ENCODE measurements around the gene MORN1. TPM values are rescaled to one million over a fixed set of nuclear protein-coding genes. Genes with fewer than 3 reads are reported as not detected.

The MORN1 gene
- polyA plus RNA-seq, 1 of the 3 experiments (the other 2 are of a cell fraction), result 16.3 TPM

DNA sequence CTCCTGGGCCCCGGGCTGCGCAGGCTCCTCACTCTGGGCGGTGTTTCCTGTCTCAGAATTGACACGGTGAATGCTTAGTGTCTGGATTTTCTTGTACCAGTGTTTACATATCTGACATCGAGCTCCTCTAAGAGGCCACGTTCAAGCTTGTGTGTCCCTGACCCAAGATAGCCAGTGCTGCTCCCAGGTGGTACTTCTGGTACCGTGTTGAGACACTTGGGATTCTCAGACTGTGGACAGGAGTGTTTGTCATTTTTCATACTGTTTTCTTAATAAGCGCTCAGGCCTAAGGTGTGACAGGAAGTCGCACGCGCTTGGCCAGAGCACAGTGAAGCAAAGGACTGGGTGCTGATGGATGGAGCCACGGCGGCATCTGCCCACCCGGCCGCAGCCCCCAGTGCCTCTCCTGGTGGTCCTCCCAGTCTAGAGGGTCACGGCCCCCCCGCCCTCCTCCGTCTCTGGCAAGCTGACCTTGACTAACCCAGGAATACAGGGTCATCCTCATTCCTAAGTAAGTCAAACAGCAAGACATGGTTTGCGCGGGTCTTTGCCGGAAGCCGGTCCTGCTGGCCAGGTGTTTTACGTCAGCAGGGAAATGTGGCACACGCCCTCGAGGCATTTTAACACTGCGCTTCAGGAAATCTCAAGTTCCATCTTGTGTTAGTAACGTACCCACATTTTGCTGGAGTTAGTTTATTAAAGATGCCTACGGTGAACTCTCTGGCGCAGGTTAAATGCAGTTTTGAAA lies 13.0 kb upstream of the MORN1 start:
- H3K36me3 ChIP-seq (replicated peaks in 1 of 2; ENCODE audit: control insufficient read depth in 1 of 2, insufficient read depth in 2 of 2, low read length in 1 of 2), result peaks cover 10 to 84% of the 10 kb centered on the region in 2 experiments
- CTCF ChIA-PET, result no interaction called here

GRCh38 chr1:2403273-2403672 lies 11.9 kb upstream of the MORN1 start:
- 92% methylated on average over 6 of the region's 19 CpGs for WGBS (ENCODE audit: low lambda C conversion rate)
- H2AFZ ChIP-seq (ENCODE audit: low read depth), result no peak overlapping the region
- H3K27me3 ChIP-seq (ENCODE audit: insufficient read depth), result no peaks in the 10 kb centered on the region
- peaks cover 0 to 3% of the 10 kb centered on the region in 2 experiments; a peak in 1 of 4 replicates for H3K4me1 ChIP-seq (ENCODE audit: control insufficient read depth in 1 of 2, insufficient read depth in 2 of 2, low read depth in 1 of 2, low read length in 1 of 2)
- ChIA-PET POLR2A (no interaction called here), CTCF (interaction anchor here (0.7 kb wide), 1 partner anchor 57 kb away, joined by 3 read pairs; no protein-coding TSS in a partner anchor)
- 0 out of 2 replicates have a peak, but pooled peaks cover 9% of the 10 kb centered on the region for H4K20me1 ChIP-seq (ENCODE audit: insufficient read depth)
- H3K9me2 ChIP-seq, result no peaks in the 10 kb centered on the region
- peaks cover 17% of the 10 kb centered on the region; the same call in 1 of the 2 replicates for H3K79me2 ChIP-seq (ENCODE audit: insufficient read depth)
- DNase-seq, result no peak
- H3K36me3 ChIP-seq (replicated peaks in 1 of 2; ENCODE audit: control insufficient read depth in 1 of 2, insufficient read depth in 2 of 2, low read length in 1 of 2), result peaks cover 17 to 82% of the 10 kb centered on the region in 2 experiments
- H3F3A ChIP-seq (replicated peaks; ENCODE audit: insufficient read depth), result peaks cover 20% of the 10 kb centered on the region
- H3K9ac ChIP-seq, result no peak overlapping the region
- no peak for TF ChIP-seq FOXJ3 (CRISPR knock-in tag; IDR thresholded peaks at IDR 0.05)
- TF ChIP-seq MXI1 (IDR thresholded peaks at IDR 0.05; ENCODE audit: low read depth, low read length), result no peak
- TF ChIP-seq RCOR1 (IDR thresholded peaks at IDR 0.05; ENCODE audit: low read length), result no peak
- TF ChIP-seq, protein P1, sequence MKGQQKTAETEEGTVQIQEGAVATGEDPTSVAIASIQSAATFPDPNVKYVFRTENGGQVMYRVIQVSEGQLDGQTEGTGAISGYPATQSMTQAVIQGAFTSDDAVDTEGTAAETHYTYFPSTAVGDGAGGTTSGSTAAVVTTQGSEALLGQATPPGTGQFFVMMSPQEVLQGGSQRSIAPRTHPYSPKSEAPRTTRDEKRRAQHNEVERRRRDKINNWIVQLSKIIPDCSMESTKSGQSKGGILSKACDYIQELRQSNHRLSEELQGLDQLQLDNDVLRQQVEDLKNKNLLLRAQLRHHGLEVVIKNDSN (IDR thresholded peaks at IDR 0.05; ENCODE audit: borderline replicate concordance, low read depth), result no peak
- TF ChIP-seq, protein P2, sequence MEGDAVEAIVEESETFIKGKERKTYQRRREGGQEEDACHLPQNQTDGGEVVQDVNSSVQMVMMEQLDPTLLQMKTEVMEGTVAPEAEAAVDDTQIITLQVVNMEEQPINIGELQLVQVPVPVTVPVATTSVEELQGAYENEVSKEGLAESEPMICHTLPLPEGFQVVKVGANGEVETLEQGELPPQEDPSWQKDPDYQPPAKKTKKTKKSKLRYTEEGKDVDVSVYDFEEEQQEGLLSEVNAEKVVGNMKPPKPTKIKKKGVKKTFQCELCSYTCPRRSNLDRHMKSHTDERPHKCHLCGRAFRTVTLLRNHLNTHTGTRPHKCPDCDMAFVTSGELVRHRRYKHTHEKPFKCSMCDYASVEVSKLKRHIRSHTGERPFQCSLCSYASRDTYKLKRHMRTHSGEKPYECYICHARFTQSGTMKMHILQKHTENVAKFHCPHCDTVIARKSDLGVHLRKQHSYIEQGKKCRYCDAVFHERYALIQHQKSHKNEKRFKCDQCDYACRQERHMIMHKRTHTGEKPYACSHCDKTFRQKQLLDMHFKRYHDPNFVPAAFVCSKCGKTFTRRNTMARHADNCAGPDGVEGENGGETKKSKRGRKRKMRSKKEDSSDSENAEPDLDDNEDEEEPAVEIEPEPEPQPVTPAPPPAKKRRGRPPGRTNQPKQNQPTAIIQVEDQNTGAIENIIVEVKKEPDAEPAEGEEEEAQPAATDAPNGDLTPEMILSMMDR (IDR thresholded peaks at IDR 0.05), result no peak
- TF ChIP-seq, protein P3, sequence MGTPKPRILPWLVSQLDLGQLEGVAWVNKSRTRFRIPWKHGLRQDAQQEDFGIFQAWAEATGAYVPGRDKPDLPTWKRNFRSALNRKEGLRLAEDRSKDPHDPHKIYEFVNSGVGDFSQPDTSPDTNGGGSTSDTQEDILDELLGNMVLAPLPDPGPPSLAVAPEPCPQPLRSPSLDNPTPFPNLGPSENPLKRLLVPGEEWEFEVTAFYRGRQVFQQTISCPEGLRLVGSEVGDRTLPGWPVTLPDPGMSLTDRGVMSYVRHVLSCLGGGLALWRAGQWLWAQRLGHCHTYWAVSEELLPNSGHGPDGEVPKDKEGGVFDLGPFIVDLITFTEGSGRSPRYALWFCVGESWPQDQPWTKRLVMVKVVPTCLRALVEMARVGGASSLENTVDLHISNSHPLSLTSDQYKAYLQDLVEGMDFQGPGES (IDR thresholded peaks at IDR 0.05; ENCODE audit: low read depth, low read length), result no peak
- no peak for TF ChIP-seq TAF1 (IDR thresholded peaks at IDR 0.05; ENCODE audit: borderline replicate concordance, low read depth, low read length)
- no peak for TF ChIP-seq EP300 (IDR thresholded peaks at IDR 0.05; ENCODE audit: borderline replicate concordance in 1 of 2, low read depth in 1 of 2, low read length in 1 of 2)
- no peak for TF ChIP-seq YY1 (IDR thresholded peaks at IDR 0.05; ENCODE audit: low read depth)
- no peak for TF ChIP-seq JUND (IDR thresholded peaks at IDR 0.05)
- no peak for TF ChIP-seq RFX5 (IDR thresholded peaks at IDR 0.05; ENCODE audit: low read length)
- no peak for TF ChIP-seq EZH2phosphoT487 (IDR thresholded peaks at IDR 0.05; ENCODE audit: borderline replicate concordance, low read depth)
- no peak for TF ChIP-seq PBX3 (IDR thresholded peaks at IDR 0.05)
- no peak for TF ChIP-seq ZBTB33 (IDR thresholded peaks at IDR 0.05; ENCODE audit: borderline replicate concordance, low read depth)
- no peak for TF ChIP-seq TEAD4 (IDR thresholded peaks at IDR 0.05; ENCODE audit: borderline replicate concordance, insufficient read depth)
- H3K9me3 ChIP-seq, result no peaks in the 10 kb centered on the region
- H3K4me3 ChIP-seq (ENCODE audit: low read depth in 2 of 2, low read length in 1 of 2), result no peak overlapping the region
- no peak overlapping the region for H3K4me2 ChIP-seq
- H3K27ac ChIP-seq (ENCODE audit: low read depth in 2 of 2, low read length in 1 of 2), result no peak overlapping the region

More for the DNA sequence above, 13.0 kb upstream of the MORN1 start:
- H3K79me2 ChIP-seq (ENCODE audit: insufficient read depth), result peaks cover 7% of the 10 kb centered on the region; the same call in 1 of the 2 replicates
- TF ChIP-seq GABPA (IDR thresholded peaks at IDR 0.05; ENCODE audit: low read depth), result no peak
- peak; percentile 21; the same call in 1 of the 2 replicates for TF ChIP-seq POLR2AphosphoS5 (IDR thresholded peaks at IDR 0.05; ENCODE audit: low read depth, low read length)
- H3K4me1 ChIP-seq (ENCODE audit: control insufficient read depth in 1 of 2, insufficient read depth in 2 of 2, low read depth in 1 of 2, low read length in 1 of 2), result peaks cover 0 to 3% of the 10 kb centered on the region in 2 experiments; a peak in 1 of 4 replicates
- WGBS (ENCODE audit: low lambda C conversion rate), result 89% methylated on average over 28 of the region's 29 CpGs
- H4K20me1 ChIP-seq (ENCODE audit: insufficient read depth), result 0 out of 2 replicates have a peak, but pooled peaks cover 9% of the 10 kb centered on the region
- no peak for DNase-seq
- H3F3A ChIP-seq (replicated peaks; ENCODE audit: insufficient read depth), result peaks cover 13% of the 10 kb centered on the region
- H3K9me2 ChIP-seq, result no peaks in the 10 kb centered on the region
- H3K27me3 ChIP-seq (ENCODE audit: insufficient read depth), result no peaks in the 10 kb centered on the region
- POLR2A ChIA-PET, result interaction anchor here (1.0 kb wide), 1 partner anchor 13 kb away, joined by 5 read pairs; the partner anchor contains the start of genes MORN1 and RER1
- H2AFZ ChIP-seq (ENCODE audit: low read depth), result no peak overlapping the region
- H3K4me3 ChIP-seq (ENCODE audit: low read depth in 2 of 2, low read length in 1 of 2), result no peak overlapping the region
- no peak overlapping the region for H3K27ac ChIP-seq (ENCODE audit: low read depth in 2 of 2, low read length in 1 of 2)
- H3K4me2 ChIP-seq, result no peak overlapping the region
- no peaks in the 10 kb centered on the region for H3K9me3 ChIP-seq
- no peak overlapping the region for H3K9ac ChIP-seq

Measured in SK-N-SH (cell line).